ENCODE results near the gene HOXA6. TPM values are rescaled to one million over a fixed set of nuclear protein-coding genes. Genes with fewer than 3 reads are reported as not detected.

Gene HOXA6
- total and polyA plus RNA-seq, 10 of the 15 experiments (the other 5 are each of a cell fraction or from before 2014, with no cell fraction given), result 0.08 TPM; not detected in 9

DNA sequence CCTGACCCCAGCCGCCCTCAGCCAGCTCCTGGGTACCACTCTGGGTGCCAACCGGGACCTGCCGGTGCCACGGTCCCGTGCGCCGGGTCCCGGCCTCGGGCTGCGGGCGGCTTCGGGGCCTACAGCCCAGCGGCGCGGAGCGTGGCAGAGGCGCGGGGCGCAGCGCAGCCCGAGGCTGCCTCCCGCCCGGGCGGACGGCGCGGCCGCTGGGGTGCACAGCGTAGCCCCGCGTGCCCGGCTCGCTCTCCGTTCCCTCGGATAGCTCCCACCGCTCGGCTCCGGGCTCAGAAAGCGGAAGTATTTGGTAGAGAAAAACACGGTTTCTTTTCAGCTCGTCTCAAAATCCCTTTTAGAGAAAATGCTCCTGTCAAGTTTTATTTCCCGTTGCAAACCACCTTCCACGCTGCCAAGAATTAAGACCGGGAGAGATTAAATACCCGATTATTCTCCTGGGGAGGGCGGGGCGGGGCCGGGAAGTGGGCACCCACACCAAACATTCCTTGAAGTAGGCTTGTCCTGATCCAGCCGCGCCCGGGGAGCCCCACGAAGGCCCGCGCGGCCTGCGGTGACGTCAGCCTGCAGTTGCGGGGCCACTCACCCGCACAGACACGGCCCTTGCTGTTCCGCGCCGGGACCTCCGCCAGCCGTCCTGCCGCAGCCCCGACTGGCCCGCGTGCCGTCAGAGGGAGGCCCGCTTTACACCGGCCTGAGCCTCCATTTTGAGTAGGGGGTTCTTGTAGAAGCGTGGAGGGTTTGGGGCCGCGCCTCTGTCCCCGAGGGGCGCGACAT is 45.2 kb upstream of the HOXA6 start:
- no peaks in the 10 kb centered on the region for H3K79me2 ChIP-seq (ENCODE audit: control insufficient read depth, insufficient read depth, low read length)
- SMC1A ChIA-PET (ENCODE audit: uncharacterized antibody, unreplicated experiment), result no interaction called here
- no peak overlapping the region for H3K4me3 ChIP-seq
- peaks cover 27 to 38% of the 10 kb centered on the region in 2 experiments for H3K27me3 ChIP-seq (replicated peaks in 1 of 2; ENCODE audit: control insufficient read depth in 2 of 2, insufficient read depth in 2 of 2, low read length in 1 of 2)
- TF ChIP-seq SUZ12 (IDR thresholded peaks at IDR 0.05; ENCODE audit: unreplicated experiment) (peak; percentile 59), SMAD5 (IDR thresholded peaks at IDR 0.05; ENCODE audit: low read depth) (no peak)
- 29% methylated on average over 60 of the region's 78 CpGs for WGBS (ENCODE audit: insufficient coverage, insufficient replicate concordance, low lambda C conversion rate, missing lambda C conversion rate)
- no peaks in the 10 kb centered on the region for H3K4me1 ChIP-seq (ENCODE audit: control insufficient read depth, insufficient read depth, low read length)
- H3K36me3 ChIP-seq (ENCODE audit: control insufficient read depth in 2 of 2, insufficient read depth in 2 of 2, low read length in 1 of 2), result no peaks in the 10 kb centered on the region
- CTCF ChIA-PET, result interaction anchor here (0.9 to 1.5 kb wide), 2 partner anchors 384 to 869 kb away, joined by 3 read pairs; no protein-coding TSS in a partner anchor
- BruUV-seq (replicated peaks), result no TSS peak
- H2AFZ ChIP-seq (ENCODE audit: control insufficient read depth, low read depth, low read length), result no peak overlapping the region
- 0 out of 2 replicates have a peak, but pooled peaks cover 3% of the 10 kb centered on the region for H4K20me1 ChIP-seq (ENCODE audit: control insufficient read depth, insufficient read depth)
- H3K27ac ChIP-seq (ENCODE audit: control insufficient read depth, insufficient read depth), result no peak overlapping the region
- POLR2A ChIA-PET, result no interaction called here
- in situ Hi-C loops (cut with MboI), result no loop called here
- ATAC-seq (no peak), FAIRE-seq (no peak), DNase-seq (ENCODE audit: low read depth, low spot score) (no peak)
- no peak overlapping the region for H3K9ac ChIP-seq (ENCODE audit: control insufficient read depth, insufficient read depth, low read length)
- intact Hi-C loops (cut with micrococcal nuclease; ENCODE audit: unreplicated experiment), result no loop called here
- H3K9me3 ChIP-seq (replicated peaks; ENCODE audit: control insufficient read depth, insufficient read depth, low read length), result no peaks in the 10 kb centered on the region; the same call in 2 of the 3 replicates
- RAD21 ChIA-PET (ENCODE audit: unreplicated experiment), result no interaction called here
- 0 out of 2 replicates have a peak overlapping the region, but pooled peaks have one; percentile 9 for H3K4me2 ChIP-seq (ENCODE audit: control insufficient read depth, insufficient read depth)

DNA sequence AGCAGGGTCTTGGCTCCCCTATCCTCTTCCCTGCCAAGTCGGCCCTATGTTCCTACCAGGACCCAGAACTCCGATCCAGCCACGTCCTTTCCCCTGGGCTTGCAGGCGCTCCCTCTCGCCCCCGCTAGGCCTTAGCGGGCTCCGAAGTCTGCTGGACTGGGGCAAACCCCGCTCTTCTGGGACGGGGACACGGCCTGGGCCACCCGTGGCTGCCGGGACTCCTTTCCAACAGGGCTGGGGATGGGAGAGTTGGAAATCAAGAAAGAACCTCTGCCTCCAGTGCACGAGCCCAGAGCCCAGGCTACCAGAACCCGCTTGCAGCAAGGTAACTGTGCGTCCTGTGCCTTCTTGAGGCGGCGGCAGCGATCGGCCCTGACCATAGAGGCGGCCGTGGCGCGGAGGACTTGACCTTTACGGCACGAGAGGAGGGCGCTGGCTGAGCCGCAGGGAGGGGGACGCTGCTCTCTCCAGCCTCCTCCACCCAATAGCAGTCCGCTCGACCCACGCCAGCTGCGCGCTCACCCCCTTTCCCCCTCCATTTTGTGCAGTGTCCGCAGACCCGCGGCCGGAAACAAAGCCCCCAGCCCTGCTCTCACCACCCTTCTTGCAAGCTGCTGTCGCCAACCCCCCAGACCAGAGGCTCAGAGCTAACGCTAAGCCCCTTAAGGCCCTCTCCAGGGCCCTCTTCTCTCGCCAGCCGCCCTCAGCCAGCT is 44.4 kb upstream of the HOXA6 start:
- intact Hi-C loops (cut with micrococcal nuclease; ENCODE audit: unreplicated experiment), result no loop called here
- no peak for TF ChIP-seq BHLHE40 (IDR thresholded peaks at IDR 0.05; ENCODE audit: borderline replicate concordance in 1 of 2, low read depth in 2 of 2, low read length in 1 of 2)
- TF ChIP-seq, protein P1, sequence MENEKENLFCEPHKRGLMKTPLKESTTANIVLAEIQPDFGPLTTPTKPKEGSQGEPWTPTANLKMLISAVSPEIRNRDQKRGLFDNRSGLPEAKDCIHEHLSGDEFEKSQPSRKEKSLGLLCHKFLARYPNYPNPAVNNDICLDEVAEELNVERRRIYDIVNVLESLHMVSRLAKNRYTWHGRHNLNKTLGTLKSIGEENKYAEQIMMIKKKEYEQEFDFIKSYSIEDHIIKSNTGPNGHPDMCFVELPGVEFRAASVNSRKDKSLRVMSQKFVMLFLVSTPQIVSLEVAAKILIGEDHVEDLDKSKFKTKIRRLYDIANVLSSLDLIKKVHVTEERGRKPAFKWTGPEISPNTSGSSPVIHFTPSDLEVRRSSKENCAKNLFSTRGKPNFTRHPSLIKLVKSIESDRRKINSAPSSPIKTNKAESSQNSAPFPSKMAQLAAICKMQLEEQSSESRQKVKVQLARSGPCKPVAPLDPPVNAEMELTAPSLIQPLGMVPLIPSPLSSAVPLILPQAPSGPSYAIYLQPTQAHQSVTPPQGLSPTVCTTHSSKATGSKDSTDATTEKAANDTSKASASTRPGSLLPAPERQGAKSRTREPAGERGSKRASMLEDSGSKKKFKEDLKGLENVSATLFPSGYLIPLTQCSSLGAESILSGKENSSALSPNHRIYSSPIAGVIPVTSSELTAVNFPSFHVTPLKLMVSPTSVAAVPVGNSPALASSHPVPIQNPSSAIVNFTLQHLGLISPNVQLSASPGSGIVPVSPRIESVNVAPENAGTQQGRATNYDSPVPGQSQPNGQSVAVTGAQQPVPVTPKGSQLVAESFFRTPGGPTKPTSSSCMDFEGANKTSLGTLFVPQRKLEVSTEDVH (IDR thresholded peaks at IDR 0.05; ENCODE audit: low read depth, partially characterized antibody), result no peak
- TF ChIP-seq FOS (IDR thresholded peaks at IDR 0.05; ENCODE audit: borderline replicate concordance, extremely low read depth, insufficient read length), result no peak
- no peak for TF ChIP-seq RAD21 (IDR thresholded peaks at IDR 0.05; ENCODE audit: insufficient read depth, low read depth, low read length)
- no peak for TF ChIP-seq PAX8 (IDR thresholded peaks at IDR 0.05)
- TF ChIP-seq, protein P2, sequence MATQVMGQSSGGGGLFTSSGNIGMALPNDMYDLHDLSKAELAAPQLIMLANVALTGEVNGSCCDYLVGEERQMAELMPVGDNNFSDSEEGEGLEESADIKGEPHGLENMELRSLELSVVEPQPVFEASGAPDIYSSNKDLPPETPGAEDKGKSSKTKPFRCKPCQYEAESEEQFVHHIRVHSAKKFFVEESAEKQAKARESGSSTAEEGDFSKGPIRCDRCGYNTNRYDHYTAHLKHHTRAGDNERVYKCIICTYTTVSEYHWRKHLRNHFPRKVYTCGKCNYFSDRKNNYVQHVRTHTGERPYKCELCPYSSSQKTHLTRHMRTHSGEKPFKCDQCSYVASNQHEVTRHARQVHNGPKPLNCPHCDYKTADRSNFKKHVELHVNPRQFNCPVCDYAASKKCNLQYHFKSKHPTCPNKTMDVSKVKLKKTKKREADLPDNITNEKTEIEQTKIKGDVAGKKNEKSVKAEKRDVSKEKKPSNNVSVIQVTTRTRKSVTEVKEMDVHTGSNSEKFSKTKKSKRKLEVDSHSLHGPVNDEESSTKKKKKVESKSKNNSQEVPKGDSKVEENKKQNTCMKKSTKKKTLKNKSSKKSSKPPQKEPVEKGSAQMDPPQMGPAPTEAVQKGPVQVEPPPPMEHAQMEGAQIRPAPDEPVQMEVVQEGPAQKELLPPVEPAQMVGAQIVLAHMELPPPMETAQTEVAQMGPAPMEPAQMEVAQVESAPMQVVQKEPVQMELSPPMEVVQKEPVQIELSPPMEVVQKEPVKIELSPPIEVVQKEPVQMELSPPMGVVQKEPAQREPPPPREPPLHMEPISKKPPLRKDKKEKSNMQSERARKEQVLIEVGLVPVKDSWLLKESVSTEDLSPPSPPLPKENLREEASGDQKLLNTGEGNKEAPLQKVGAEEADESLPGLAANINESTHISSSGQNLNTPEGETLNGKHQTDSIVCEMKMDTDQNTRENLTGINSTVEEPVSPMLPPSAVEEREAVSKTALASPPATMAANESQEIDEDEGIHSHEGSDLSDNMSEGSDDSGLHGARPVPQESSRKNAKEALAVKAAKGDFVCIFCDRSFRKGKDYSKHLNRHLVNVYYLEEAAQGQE (IDR thresholded peaks at IDR 0.05; ENCODE audit: low read depth, low read length), result no peak

More for the DNA sequence above, 44.4 kb upstream of the HOXA6 start:
- Histone ChIP-seq H3K27me3 (replicated peaks in 1 of 2; ENCODE audit: control insufficient read depth in 2 of 2, insufficient read depth in 2 of 2, low read length in 1 of 2) (peaks cover 32 to 36% of the 10 kb centered on the region in 2 experiments), H3K79me2 (ENCODE audit: control insufficient read depth, insufficient read depth, low read length) (no peaks in the 10 kb centered on the region), H2AFZ (ENCODE audit: control insufficient read depth, low read depth, low read length) (no peak overlapping the region), H3K4me3 (no peak overlapping the region), H3K9ac (ENCODE audit: control insufficient read depth, insufficient read depth, low read length) (no peak overlapping the region), H3K4me1 (ENCODE audit: control insufficient read depth, insufficient read depth, low read length) (no peaks in the 10 kb centered on the region), H3K4me2 (ENCODE audit: control insufficient read depth, insufficient read depth) (no peak overlapping the region), H4K20me1 (ENCODE audit: control insufficient read depth, insufficient read depth) (0 out of 2 replicates have a peak, but pooled peaks cover 3% of the 10 kb centered on the region), H3K36me3 (ENCODE audit: control insufficient read depth in 2 of 2, insufficient read depth in 2 of 2, low read length in 1 of 2) (no peaks in the 10 kb centered on the region), H3K27ac (ENCODE audit: control insufficient read depth, insufficient read depth) (no peak overlapping the region), H3K9me3 (replicated peaks; ENCODE audit: control insufficient read depth, insufficient read depth, low read length) (no peaks in the 10 kb centered on the region; the same call in 2 of the 3 replicates)
- POLR2A ChIA-PET, result no interaction called here
- WGBS (ENCODE audit: insufficient coverage, insufficient replicate concordance, low lambda C conversion rate, missing lambda C conversion rate), result 32% methylated on average over 42 of the region's 42 CpGs
- SMC1A ChIA-PET (ENCODE audit: uncharacterized antibody, unreplicated experiment), result no interaction called here
- in situ Hi-C loops (cut with MboI), result no loop called here
- FAIRE-seq (no peak), ATAC-seq (no peak), DNase-seq (ENCODE audit: low read depth, low spot score) (no peak)
- BruUV-seq (replicated peaks), result no TSS peak
- CTCF ChIA-PET, result interaction anchor here (1.5 kb wide), 1 partner anchor 870 kb away, joined by 3 read pairs; no protein-coding TSS in a partner anchor
- RAD21 ChIA-PET (ENCODE audit: unreplicated experiment), result no interaction called here

All from GM12878 (cell line).